GM21526 (cell line): ENCODE data around the gene PROC.

ENCODE experiments used
- ATAC-seq: cut with Tn5 transposase; IDR thresholded peaks from one replicate; pipeline ENCODE4 v1.9.1; 2021; ENCODE audit warnings: moderate library complexity; ENCODE audit not compliant: unreplicated experiment, low FRiP score

Gene PROC

DNA sequence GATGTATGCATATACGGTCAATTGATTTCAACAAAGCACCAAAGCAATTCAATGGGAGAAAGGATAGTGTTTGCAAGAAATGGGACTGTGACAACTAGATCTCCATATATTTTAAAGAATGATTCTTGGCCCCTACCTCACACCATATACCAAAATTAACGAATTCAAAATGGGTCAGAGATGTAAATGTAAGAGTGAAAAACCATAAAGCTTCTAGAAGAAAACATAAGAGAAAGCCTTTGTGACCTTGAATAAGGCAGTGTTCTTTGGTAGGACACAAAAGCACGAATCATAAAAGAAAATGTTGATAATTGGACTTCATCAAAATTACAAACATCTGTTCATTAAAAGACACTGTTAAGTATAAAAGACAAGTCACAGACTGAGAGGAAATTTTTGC, 5.0 kb upstream of the PROC start:
- ATAC-seq: no peak

DNA sequence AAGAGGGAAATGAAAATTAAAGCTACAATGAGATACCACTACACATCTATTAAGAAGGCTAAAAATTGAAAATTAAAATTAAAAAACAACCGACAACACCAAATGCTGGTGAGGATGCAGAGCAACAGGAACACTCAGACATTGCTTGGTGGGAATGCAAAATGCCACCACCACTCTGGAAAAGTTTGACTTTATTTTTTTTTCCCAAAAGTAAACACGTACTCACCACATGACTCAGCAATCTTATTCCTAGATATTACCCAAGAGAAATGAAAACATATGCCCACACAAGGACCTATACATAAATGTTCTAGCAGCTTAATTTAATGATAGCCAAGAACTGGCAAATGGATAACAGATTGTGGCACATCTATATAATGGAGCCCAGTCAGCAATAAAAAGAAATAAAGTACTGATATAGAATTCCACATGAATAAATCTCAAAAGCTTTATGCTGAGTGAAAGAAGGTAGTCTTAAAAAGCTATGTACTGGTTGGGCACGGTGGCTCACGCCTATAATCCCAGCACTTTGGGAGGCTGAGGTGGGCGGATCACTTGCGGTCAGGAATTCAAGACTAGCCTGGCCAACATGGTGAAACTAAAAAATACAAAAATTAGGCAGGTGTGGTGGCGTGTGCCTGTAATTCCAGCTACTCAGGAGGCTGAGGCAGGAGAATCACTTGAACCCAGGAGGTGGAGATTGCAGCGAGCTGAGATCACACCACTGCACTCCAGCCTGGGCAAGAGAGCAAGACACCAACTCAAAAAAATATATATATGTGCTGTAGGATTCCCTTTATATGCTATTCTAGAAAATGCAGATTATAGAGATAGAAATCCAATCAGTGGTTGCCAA, 4.2 kb upstream of the PROC start:
- no peak for ATAC-seq

DNA sequence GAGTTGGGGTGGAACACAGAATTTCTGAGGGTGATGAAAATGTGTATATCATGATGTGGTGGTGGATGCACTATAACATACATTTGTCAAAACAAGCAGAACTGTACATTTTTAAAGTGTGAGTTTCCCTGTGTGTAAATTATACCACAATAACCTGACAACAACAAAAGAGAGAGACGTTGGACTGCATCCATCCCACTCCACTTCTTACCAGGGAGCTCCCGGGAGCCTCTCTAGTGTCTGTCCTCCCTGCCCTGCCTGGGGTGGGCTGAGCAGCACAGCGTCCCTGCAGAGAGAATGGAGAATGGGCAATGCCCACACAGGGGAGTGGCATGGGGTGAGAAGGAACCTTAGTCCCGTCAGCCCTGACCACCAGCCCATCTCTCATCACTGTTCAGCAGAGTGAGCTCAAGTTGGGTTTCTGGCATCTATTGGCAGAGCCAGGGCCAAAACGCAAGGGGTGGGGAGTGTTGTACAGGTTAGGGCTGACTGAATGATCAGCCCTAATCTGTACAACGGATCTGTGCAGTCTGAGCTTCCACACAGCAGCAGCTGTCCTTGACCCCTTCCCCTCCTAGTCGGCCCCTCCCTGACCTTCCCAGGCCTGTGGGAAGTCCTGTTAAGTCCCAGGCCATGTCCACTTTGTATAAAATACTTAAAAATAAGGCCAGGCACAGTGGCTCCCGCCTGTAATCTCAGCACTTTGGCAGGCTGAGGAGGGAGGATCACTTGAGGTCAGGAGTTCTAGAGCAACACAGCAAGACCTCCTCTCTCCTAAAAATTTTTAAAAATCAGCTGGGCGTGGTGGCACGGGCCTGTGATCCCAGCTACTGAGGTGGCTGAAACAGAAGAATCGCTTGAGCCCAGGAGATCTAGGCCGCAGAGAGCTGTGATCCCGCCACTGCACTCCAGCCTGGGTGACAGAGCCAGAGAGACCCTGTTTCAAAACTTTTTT, 3.3 kb upstream of the PROC start:
- ATAC-seq: no peak

DNA sequence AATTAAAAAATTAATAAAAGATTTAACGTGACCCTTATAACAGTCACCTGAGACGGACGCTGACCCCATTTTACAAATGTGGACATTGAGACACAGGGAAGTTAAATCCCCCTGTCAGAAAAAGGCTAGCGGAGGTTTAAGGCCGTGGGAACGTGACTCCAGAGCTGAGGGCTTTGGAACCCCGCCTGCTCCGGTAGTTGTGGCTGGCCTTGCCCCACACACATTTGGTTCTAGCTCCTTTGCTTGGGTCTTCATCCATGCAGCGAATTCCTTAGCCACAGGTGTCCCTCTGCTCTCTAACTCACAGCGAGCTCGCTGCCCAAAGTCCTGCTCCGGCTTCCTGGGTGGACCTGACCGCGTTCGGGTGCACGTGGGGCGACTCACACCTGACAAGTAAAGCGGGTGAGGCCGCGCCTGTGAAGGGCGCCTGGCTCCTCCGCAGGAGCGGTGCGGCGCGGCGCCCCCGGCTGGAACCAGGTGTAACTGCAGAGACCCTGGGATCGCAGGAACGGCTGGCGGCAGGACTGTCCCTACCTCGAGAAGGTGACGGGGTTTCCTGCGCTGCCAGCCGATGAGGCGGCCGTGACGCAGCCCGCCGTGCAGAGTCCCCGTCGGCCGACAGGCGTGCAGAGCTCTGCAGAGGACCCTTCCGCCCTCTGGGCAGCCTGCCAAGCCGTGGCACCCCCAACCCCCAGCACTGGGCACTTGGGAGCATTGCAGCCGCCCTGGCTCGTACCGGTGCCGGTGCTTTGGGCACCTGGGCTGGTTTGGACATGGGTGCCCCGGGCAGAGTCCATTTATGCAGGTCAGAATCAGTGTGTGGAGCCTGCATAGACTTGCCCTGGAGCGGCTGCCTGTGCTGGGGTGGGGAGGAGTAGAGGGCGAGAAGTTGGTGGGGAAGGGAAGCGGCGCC, 2.4 kb upstream of the PROC start:
- peak; percentile 66 for ATAC-seq

DNA sequence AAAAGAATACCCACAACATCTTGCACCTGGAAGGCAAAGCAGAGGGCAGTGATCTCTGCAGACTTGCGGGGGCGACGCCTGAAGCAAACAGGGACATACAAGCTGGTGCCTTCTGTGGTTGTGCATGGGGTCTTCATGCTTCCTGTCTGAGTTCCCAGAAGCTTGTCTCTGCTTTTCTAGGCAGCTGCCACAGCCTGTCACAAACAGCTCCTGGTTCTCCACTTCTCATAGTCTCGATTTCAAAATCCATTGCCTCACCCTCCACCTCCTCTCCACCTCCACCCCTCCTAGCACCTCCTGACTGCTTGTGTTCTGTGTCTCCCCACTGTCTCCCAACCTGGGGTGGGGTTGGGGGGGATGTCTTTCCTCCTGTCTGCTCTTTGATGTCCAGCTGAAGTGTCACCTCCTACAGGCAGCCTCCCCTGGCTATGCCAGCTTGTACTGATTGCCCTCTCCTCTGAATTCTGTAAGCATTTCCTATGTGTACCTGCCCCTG, 1.7 kb upstream of the PROC start:
- peak; percentile 21 for ATAC-seq

DNA sequence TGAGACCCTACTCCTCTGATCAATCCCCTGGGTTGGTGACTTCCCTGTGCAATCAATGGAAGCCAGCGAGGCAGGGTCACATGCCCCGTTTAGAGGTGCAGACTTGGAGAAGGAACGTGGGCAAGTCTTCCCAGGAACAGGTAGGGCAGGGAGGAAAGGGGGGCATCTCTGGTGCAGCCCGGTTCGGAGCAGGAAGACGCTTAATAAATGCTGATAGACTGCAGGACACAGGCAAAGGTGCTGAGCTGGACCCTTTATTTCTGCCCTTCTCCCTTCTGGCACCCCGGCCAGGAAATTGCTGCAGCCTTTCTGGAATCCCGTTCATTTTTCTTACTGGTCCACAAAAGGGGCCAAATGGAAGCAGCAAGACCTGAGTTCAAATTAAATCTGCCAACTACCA, 821 bp upstream of the PROC start:
- ATAC-seq: no peak

DNA sequence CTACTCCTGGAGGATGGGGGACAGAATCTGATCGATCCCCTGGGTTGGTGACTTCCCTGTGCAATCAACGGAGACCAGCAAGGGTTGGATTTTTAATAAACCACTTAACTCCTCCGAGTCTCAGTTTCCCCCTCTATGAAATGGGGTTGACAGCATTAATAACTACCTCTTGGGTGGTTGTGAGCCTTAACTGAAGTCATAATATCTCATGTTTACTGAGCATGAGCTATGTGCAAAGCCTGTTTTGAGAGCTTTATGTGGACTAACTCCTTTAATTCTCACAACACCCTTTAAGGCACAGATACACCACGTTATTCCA, 844 bp downstream of the PROC start:
- no peak for ATAC-seq

DNA sequence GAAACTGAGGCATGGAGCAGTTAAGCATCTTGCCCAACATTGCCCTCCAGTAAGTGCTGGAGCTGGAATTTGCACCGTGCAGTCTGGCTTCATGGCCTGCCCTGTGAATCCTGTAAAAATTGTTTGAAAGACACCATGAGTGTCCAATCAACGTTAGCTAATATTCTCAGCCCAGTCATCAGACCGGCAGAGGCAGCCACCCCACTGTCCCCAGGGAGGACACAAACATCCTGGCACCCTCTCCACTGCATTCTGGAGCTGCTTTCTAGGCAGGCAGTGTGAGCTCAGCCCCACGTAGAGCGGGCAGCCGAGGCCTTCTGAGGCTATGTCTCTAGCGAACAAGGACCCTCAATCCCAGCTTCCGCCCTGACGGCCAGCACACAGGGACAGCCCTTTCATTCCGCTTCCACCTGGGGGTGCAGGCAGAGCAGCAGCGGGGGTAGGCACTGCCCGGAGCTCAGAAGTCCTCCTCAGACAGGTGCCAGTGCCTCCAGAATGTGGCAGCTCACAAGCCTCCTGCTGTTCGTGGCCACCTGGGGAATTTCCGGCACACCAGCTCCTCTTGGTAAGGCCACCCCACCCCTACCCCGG, 1.3 kb downstream of the PROC start:
- ATAC-seq: no peak

DNA sequence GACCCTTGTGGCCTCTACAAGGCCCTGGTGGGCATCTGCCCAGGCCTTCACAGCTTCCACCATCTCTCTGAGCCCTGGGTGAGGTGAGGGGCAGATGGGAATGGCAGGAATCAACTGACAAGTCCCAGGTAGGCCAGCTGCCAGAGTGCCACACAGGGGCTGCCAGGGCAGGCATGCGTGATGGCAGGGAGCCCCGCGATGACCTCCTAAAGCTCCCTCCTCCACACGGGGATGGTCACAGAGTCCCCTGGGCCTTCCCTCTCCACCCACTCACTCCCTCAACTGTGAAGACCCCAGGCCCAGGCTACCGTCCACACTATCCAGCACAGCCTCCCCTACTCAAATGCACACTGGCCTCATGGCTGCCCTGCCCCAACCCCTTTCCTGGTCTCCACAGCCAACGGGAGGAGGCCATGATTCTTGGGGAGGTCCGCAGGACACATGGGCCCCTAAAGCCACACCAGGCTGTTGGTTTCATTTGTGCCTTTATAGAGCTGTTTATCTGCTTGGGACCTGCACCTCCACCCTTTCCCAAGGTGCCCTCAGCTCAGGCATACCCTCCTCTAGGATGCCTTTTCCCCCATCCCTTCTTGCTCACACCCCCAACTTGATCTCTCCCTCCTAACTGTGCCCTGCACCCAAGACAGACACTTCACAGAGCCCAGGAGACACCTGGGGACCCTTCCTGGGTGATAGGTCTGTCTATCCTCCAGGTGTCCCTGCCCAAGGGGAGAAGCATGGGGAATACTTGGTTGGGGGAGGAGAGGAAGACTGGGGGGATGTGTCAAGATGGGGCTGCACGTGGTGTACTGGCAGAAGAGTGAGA, 2.0 kb downstream of the PROC start:
- no peak for ATAC-seq

DNA sequence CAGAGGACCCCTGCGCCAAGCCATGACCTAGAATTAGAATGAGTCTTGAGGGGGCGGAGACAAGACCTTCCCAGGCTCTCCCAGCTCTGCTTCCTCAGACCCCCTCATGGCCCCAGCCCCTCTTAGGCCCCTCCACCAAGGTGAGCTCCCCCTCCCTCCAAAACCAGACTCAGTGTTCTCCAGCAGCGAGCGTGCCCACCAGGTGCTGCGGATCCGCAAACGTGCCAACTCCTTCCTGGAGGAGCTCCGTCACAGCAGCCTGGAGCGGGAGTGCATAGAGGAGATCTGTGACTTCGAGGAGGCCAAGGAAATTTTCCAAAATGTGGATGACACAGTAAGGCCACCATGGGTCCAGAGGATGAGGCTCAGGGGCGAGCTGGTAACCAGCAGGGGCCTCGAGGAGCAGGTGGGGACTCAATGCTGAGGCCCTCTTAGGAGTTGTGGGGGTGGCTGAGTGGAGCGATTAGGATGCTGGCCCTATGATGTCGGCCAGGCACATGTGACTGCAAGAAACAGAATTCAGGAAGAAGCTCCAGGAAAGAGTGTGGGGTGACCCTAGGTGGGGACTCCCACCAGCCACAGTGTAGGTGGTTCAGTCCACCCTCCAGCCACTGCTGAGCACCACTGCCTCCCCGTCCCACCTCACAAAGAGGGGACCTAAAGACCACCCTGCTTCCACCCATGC, 3.0 kb downstream of the PROC start:
- ATAC-seq: no peak

DNA sequence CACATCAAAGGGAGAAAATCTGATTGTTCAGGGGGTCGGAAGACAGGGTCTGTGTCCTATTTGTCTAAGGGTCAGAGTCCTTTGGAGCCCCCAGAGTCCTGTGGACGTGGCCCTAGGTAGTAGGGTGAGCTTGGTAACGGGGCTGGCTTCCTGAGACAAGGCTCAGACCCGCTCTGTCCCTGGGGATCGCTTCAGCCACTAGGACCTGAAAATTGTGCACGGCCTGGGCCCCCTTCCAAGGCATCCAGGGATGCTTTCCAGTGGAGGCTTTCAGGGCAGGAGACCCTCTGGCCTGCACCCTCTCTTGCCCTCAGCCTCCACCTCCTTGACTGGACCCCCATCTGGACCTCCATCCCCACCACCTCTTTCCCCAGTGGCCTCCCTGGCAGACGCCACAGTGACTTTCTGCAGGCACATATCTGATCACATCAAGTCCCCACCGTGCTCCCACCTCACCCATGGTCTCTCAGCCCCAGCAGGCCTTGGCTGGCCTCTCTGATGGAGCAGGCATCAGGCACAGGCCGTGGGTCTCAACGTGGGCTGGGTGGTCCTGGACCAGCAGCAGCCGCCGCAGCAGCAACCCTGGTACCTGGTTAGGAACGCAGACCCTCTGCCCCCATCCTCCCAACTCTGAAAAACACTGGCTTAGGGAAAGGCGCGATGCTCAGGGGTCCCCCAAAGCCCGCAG, 3.8 kb downstream of the PROC start:
- no peak for ATAC-seq

DNA sequence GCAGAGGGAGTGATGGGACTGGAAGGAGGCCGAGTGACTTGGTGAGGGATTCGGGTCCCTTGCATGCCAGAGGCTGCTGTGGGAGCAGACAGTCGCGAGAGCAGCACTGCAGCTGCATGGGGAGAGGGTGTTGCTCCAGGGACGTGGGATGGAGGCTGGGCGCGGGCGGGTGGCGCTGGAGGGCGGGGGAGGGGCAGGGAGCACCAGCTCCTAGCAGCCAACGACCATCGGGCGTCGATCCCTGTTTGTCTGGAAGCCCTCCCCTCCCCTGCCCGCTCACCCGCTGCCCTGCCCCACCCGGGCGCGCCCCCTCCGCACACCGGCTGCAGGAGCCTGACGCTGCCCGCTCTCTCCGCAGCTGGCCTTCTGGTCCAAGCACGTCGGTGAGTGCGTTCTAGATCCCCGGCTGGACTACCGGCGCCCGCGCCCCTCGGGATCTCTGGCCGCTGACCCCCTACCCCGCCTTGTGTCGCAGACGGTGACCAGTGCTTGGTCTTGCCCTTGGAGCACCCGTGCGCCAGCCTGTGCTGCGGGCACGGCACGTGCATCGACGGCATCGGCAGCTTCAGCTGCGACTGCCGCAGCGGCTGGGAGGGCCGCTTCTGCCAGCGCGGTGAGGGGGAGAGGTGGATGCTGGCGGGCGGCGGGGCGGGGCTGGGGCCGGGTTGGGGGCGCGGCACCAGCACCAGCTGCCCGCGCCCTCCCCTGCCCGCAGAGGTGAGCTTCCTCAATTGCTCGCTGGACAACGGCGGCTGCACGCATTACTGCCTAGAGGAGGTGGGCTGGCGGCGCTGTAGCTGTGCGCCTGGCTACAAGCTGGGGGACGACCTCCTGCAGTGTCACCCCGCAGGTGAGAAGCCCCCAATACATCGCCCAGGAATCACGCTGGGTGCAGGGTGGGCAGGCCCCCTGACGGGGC, 4.6 kb downstream of the PROC start:
- ATAC-seq: no peak

DNA sequence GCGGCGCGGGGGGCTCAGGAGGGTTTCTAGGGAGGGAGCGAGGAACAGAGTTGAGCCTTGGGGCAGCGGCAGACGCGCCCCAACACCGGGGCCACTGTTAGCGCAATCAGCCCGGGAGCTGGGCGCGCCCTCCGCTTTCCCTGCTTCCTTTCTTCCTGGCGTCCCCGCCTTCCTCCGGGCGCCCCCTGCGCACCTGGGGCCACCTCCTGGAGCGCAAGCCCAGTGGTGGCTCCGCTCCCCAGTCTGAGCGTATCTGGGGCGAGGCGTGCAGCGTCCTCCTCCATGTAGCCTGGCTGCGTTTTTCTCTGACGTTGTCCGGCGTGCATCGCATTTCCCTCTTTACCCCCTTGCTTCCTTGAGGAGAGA, 5.2 kb downstream of the PROC start:
- ATAC-seq: no peak

DNA sequence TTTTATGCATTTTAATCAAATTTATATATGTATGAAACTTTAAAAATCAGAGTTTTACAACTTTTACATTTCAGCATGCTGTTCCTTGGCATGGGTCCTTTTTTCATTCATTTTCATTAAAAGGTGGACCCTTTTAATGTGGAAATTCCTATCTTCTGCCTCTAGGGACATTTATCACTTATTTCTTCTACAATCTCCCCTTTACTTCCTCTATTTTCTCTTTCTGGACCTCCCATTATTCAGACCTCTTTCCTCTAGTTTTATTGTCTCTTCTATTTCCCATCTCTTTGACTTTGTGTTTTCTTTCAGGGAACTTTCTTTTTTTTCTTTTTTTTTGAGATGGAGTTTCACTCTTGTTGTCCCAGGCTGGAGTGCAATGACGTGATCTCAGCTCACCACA, 5.7 kb downstream of the PROC start:
- no peak for ATAC-seq

DNA sequence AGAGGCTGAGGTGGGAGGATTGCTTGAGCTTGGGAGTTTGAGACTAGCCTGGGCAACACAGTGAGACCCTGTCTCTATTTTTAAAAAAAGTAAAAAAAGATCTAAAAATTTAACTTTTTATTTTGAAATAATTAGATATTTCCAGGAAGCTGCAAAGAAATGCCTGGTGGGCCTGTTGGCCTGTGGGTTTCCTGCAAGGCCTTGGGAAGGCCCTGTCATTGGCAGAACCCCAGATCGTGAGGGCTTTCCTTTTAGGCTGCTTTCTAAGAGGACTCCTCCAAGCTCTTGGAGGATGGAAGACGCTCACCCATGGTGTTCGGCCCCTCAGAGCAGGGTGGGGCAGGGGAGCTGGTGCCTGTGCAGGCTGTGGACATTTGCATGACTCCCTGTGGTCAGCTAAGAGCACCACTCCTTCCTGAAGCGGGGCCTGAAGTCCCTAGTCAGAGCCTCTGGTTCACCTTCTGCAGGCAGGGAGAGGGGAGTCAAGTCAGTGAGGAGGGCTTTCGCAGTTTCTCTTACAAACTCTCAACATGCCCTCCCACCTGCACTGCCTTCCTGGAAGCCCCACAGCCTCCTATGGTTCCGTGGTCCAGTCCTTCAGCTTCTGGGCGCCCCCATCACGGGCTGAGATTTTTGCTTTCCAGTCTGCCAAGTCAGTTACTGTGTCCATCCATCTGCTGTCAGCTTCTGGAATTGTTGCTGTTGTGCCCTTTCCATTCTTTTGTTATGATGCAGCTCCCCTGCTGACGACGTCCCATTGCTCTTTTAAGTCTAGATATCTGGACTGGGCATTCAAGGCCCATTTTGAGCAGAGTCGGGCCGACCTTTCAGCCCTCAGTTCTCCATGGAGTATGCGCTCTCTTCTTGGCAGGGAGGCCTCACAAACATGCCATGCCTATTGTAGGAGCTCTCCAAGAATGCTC, 6.6 kb downstream of the PROC start:
- ATAC-seq: no peak
